ENCODE measurements around the gene PLEKHA8. TPM values are rescaled to one million over a fixed set of nuclear protein-coding genes. Genes with fewer than 3 reads are reported as not detected.

The PLEKHA8 gene
- total RNA-seq, 1 experiment from 2014 or later = 12.0 TPM

DNA sequence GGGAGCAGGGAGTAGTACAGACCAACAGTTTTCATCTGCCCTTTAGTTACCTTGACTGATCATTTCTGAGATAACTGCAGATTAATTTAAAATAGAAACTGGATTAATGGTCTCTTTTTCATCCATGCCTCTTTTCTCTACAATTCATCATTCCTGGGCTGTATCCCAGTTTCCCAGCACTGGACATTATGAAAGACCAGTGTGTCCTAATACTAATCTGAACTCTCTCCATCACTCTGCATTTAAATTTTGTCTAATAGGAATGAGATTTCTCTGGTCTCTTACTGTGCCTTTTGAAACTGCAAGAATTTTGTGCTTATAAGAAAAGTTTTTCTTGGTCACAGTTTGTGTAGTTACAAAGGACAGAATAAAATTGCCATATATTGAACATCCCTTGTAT lies 12.7 kb downstream of the PLEKHA8 start:
- Mint-ChIP-seq H3K27ac (ENCODE audit: low read depth, unreplicated experiment) (peak overlapping the region; percentile 12), H3K9me3 (ENCODE audit: unreplicated experiment) (no peaks in the 10 kb centered on the region), H3K4me1 (ENCODE audit: insufficient read depth, unreplicated experiment) (no peaks in the 10 kb centered on the region), H3K4me3 (ENCODE audit: unreplicated experiment) (no peak overlapping the region), H3K27me3 (ENCODE audit: insufficient read depth, unreplicated experiment) (no peaks in the 10 kb centered on the region), H3K36me3 (ENCODE audit: insufficient read depth, unreplicated experiment) (peaks cover 10% of the 10 kb centered on the region)
- TF ChIP-seq, protein P1, sequence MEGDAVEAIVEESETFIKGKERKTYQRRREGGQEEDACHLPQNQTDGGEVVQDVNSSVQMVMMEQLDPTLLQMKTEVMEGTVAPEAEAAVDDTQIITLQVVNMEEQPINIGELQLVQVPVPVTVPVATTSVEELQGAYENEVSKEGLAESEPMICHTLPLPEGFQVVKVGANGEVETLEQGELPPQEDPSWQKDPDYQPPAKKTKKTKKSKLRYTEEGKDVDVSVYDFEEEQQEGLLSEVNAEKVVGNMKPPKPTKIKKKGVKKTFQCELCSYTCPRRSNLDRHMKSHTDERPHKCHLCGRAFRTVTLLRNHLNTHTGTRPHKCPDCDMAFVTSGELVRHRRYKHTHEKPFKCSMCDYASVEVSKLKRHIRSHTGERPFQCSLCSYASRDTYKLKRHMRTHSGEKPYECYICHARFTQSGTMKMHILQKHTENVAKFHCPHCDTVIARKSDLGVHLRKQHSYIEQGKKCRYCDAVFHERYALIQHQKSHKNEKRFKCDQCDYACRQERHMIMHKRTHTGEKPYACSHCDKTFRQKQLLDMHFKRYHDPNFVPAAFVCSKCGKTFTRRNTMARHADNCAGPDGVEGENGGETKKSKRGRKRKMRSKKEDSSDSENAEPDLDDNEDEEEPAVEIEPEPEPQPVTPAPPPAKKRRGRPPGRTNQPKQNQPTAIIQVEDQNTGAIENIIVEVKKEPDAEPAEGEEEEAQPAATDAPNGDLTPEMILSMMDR (IDR thresholded peaks at IDR 0.05; ENCODE audit: unreplicated experiment) = no peak
- BruUV-seq (replicated peaks) = no TSS peak
- POLR2A ChIA-PET = interaction anchor here (0.9 to 3.4 kb wide), 4 partner anchors 11 to 15 kb away, joined by 3 to 15 read pairs (median 6); partner anchors contain the start of genes FKBP14 and PLEKHA8
- CTCF ChIA-PET = interaction anchor here (1.0 to 1.8 kb wide), 3 partner anchors 21 to 119 kb away, joined by 3 to 6 read pairs (median 3); no protein-coding TSS in a partner anchor
- intact Hi-C loops (cut with micrococcal nuclease) = no loop called here
- DNase-seq (ENCODE audit: unreplicated experiment) = no peak

DNA sequence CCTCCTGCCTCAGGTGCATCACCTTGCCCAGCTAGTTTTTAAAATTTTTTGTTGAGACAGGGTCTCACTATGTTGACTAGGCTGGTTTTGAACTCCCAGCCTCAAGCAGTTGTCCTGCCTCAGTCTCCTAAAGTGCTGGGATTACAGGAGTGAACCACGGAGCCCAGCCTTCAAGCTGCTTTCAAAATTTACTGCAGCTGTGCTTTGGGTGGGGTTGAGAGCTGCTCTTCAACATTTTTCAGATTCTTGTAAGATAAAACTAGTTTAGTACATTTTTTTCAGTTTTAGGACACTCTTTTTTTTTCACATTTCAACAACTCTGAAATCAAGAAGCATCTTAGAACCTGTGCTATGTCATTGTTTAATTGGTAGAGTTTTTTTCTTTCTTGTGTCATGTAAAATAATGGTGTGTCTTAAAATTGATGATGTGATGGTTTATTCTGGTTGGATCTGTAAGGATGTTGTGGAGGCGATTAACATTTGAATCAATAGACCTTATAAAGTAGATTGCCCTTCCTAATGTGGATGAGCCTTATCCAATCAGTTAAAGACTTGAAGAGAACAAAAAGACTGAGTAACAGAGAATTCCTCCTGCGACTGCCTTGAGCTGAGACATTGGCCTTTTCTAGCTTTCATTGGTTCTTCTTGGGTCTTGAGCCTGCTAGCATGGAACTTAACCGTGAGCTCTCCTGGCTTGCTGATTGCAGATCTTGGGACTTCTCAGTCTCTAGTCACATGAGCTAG lies 13.5 kb downstream of the PLEKHA8 start:
- intact Hi-C loops (cut with micrococcal nuclease) = no loop called here
- Mint-ChIP-seq H3K4me1 (ENCODE audit: insufficient read depth, unreplicated experiment) (no peaks in the 10 kb centered on the region), H3K27ac (ENCODE audit: low read depth, unreplicated experiment) (no peak overlapping the region), H3K27me3 (ENCODE audit: insufficient read depth, unreplicated experiment) (no peaks in the 10 kb centered on the region), H3K9me3 (ENCODE audit: unreplicated experiment) (no peaks in the 10 kb centered on the region), H3K36me3 (ENCODE audit: insufficient read depth, unreplicated experiment) (peaks cover 17% of the 10 kb centered on the region), H3K4me3 (ENCODE audit: unreplicated experiment) (no peak overlapping the region)
- no TSS peak for BruUV-seq (replicated peaks)
- CTCF ChIA-PET = interaction anchor here (0.5 to 1.8 kb wide), 9 partner anchors 20 to 534 kb away, joined by 3 to 6 read pairs (median 3); no protein-coding TSS in a partner anchor
- POLR2A ChIA-PET = interaction anchor here (0.9 to 1.2 kb wide), 3 partner anchors 12 to 15 kb away, joined by 3 to 4 read pairs (median 3); partner anchors contain the start of gene FKBP14
- no peak for DNase-seq (ENCODE audit: unreplicated experiment)
- TF ChIP-seq, protein P1 (IDR thresholded peaks at IDR 0.05; ENCODE audit: unreplicated experiment) = no peak

DNA sequence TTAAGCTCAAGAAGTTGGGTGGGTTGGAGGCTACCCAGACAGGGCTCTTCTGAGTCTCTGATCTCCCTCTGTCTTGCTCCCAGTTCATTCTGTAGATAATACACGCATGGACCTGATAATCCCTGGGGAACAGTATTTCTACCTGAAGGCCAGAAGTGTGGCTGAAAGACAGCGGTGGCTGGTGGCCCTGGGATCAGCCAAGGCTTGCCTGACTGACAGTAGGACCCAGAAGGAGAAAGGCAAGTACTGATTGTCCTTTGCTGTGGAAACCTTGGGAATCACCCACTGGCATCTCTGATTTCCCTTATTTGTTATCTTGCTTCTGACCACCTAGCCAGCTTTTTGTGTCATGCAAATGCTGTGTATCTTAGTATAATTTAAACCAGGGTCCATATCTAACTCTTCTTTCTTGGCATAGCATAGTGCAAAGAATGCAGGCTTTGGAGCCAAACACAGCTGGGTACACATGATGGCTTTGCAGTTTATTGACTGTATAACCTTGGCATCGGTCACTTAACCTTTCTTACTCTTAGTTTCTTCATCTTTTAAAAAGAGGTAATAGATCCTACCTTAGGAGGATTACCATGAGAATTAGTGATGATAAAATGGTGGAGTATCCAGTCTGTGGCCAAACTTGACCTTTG lies 18.0 kb downstream of the PLEKHA8 start:
- H3K36me3 Mint-ChIP-seq (ENCODE audit: insufficient read depth, unreplicated experiment) = peaks cover 34% of the 10 kb centered on the region
- no TSS peak for BruUV-seq (replicated peaks)
- H3K4me3 Mint-ChIP-seq (ENCODE audit: unreplicated experiment) = no peak overlapping the region
- ChIA-PET CTCF (no interaction called here), POLR2A (interaction anchor here (0.7 kb wide), 1 partner anchor 88 kb away, joined by 3 read pairs; no protein-coding TSS in a partner anchor)
- intact Hi-C loops (cut with micrococcal nuclease) = no loop called here
- TF ChIP-seq, protein P1 (IDR thresholded peaks at IDR 0.05; ENCODE audit: unreplicated experiment) = no peak
- no peaks in the 10 kb centered on the region for H3K9me3 Mint-ChIP-seq (ENCODE audit: unreplicated experiment)
- DNase-seq (ENCODE audit: unreplicated experiment) = no peak
- no peak overlapping the region for H3K27ac Mint-ChIP-seq (ENCODE audit: low read depth, unreplicated experiment)
- H3K27me3 Mint-ChIP-seq (ENCODE audit: insufficient read depth, unreplicated experiment) = no peaks in the 10 kb centered on the region
- no peaks in the 10 kb centered on the region for H3K4me1 Mint-ChIP-seq (ENCODE audit: insufficient read depth, unreplicated experiment)

DNA sequence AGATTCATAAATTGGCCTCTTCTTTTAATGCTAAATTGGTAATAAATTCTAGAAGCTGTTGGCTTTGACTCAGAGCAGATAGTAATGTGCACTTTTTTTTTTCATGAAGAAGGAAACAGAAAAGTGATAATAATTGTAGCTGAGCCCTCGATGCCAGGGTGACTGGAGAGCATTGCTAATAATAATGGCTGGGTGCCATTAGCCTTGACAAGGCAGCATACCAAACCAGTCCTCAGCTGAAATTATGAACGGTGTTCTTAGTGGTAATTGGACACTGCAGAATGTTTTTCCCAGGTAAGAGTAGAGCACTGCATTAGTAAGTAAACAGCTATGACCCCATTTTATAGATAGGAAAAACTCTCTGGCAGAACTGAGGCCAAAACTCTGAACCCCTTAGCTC lies 18.9 kb downstream of the PLEKHA8 start:
- no peak overlapping the region for H3K27ac Mint-ChIP-seq (ENCODE audit: low read depth, unreplicated experiment)
- DNase-seq (ENCODE audit: unreplicated experiment) = no peak
- H3K27me3 Mint-ChIP-seq (ENCODE audit: insufficient read depth, unreplicated experiment) = no peaks in the 10 kb centered on the region
- ChIA-PET POLR2A (interaction anchor here (0.7 kb wide), 1 partner anchor 87 kb away, joined by 3 read pairs; no protein-coding TSS in a partner anchor), CTCF (interaction anchor here (0.8 to 1.0 kb wide), 2 partner anchors 28 to 1125 kb away, joined by 3 to 4 read pairs; no protein-coding TSS in a partner anchor)
- TF ChIP-seq, protein P1 (IDR thresholded peaks at IDR 0.05; ENCODE audit: unreplicated experiment) = no peak
- no TSS peak for BruUV-seq (replicated peaks)
- H3K36me3 Mint-ChIP-seq (ENCODE audit: insufficient read depth, unreplicated experiment) = peaks cover 40% of the 10 kb centered on the region
- H3K4me3 Mint-ChIP-seq (ENCODE audit: unreplicated experiment) = no peak overlapping the region
- intact Hi-C loops (cut with micrococcal nuclease) = no loop called here
- H3K9me3 Mint-ChIP-seq (ENCODE audit: unreplicated experiment) = no peaks in the 10 kb centered on the region
- H3K4me1 Mint-ChIP-seq (ENCODE audit: insufficient read depth, unreplicated experiment) = no peaks in the 10 kb centered on the region
